Smooth muscle cell (in vitro differentiated cells): ENCODE results near the gene SEC14L6. TPM values are rescaled to one million over a fixed set of nuclear protein-coding genes. Genes with fewer than 3 reads are reported as not detected.

Experiments
- DNase-seq: peaks from one replicate; lab custom pipeline; 2025; ENCODE audit not compliant: unreplicated experiment; lab: John Stamatoyannopoulos, UW
- H2AFZ ChIP-seq: fragments of 200-600 bp; sonication (generic); 2 replicates; pipeline ENCODE4 v1.6.0; 2016; ENCODE audit warnings: antibody characterized with exemption, low read depth, mild to moderate bottlenecking
- H3F3A ChIP-seq: fragments of 200-600 bp; sonication (generic); 2 replicates; pipeline ENCODE4 v1.6.0; 2017; ENCODE audit warnings: antibody characterized with exemption, low read depth
- H3K27ac ChIP-seq: fragments of 200-600 bp; sonication (generic); 2 replicates; pipeline ENCODE4 v1.5.1; 2016; ENCODE audit warnings: low read depth, mild to moderate bottlenecking
- H3K27me3 ChIP-seq: fragments of 200-600 bp; sonication (generic); 2 replicates; pipeline ENCODE4 v1.6.1; 2016; ENCODE audit warnings: low read depth, mild to moderate bottlenecking
- H3K36me3 ChIP-seq: fragments of 200-600 bp; sonication (generic); 2 replicates; pipeline ENCODE4 v1.5.1; 2016; ENCODE audit warnings: low read depth
- H3K4me1 ChIP-seq: fragments of 200-600 bp; sonication (generic); 2 replicates; pipeline ENCODE4 v1.5.1; 2016; ENCODE audit warnings: low read depth
- H3K4me2 ChIP-seq: fragments of 200-600 bp; sonication (generic); 2 replicates; pipeline ENCODE4 v1.6.0; 2016; ENCODE audit warnings: mild to moderate bottlenecking
- H3K4me3 ChIP-seq: fragments of 200-600 bp; sonication (generic); 2 replicates; pipeline ENCODE4 v1.5.1; 2016; ENCODE audit warnings: mild to moderate bottlenecking
- H3K79me2 ChIP-seq: fragments of 200-600 bp; sonication (generic); 2 replicates; pipeline ENCODE4 v1.6.0; 2016; ENCODE audit warnings: low read depth, mild to moderate bottlenecking
- H3K9ac ChIP-seq: fragments of 200-600 bp; sonication (generic); 2 replicates; pipeline ENCODE4 v1.6.0; 2016; ENCODE audit warnings: low read depth
- H3K9me3 ChIP-seq: fragments of 200-600 bp; sonication (generic); replicated peaks from 2 replicates; pipeline ENCODE4 v1.5.1; 2016; ENCODE audit warnings: low read depth
- H4K20me1 ChIP-seq: fragments of 200-600 bp; sonication (generic); 2 replicates; pipeline ENCODE4 v1.6.0; 2016; ENCODE audit warnings: low read depth
- WGBS: methylation state at CpG from one replicate; pipeline ENCODE4 v1.1.7; 2016; ENCODE audit warnings: low lambda C conversion rate; 5-methylcytosine and 5-hydroxymethylcytosine counted together
- polyA plus RNA-seq: library from polyadenylated mRNA; unstranded; fragments of >200 nt; fragmentation: Nextera tagmentation; extraction: Ambion mirVana; gene quantifications from 2 replicates; pipeline ENCODE4 v1.2.1, GENCODE V29; 2016
- total RNA-seq: library from RNA; depleted of rRNA; stranded (reverse); fragments of >200 nt; gene quantifications from 2 replicates; pipeline ENCODE4 v1.2.3, GENCODE V29; 2014
- TF ChIP-seq, protein P1 (sequence below): fragments of 200-600 bp; sonication (generic); IDR thresholded peaks from 2 replicates; pipeline ENCODE4 v1.5.1; 2017; ENCODE audit warnings: borderline replicate concordance, mild to moderate bottlenecking, antibody characterized with exemption; ENCODE audit not compliant: insufficient read depth, poor library complexity, severe bottlenecking

The SEC14L6 gene
- total and polyA plus RNA-seq, 2 experiments from 2014 or later: 0.09 TPM; not detected in 1

DNA sequence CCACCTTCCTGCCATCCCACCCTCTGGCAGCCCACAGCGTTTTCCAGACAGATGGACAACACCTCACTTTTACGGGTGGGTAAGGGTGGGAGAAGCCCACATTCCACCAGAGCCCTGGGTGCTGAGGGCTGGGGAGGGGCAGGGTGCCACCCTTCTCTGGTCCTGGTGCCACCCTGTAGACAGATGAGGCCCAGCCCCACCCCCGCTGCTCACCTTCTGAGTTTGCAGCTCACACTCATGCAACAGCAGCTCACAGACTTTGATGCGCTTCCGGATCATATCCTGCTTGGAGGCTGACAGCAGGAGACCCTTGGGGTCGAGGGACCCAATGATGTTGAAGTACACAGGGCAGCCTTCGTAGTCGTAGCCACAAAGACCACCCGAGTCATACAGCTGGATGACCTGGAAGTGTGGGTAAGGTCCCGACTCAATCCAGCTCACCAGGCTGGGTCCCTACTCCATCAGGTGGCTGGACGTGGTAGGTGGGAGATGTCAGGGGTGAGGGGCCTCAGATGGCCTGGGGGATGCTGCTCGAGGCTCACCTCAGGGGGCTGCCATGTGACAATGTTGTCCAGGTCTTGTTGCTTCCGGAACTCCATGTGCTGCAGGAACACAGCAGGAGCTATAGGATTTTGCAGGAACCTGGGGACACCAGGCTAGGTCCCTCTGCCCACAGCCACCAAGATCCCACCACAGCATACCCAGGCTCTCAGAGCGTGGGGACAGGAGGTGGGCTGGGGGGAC lies 51.3 kb downstream of the SEC14L6 start:
- H3K27ac ChIP-seq: no peak overlapping the region
- H3K27me3 ChIP-seq: peaks cover 4% of the 10 kb centered on the region
- H3F3A ChIP-seq: no peaks in the 10 kb centered on the region
- H3K79me2 ChIP-seq: no peaks in the 10 kb centered on the region
- H3K36me3 ChIP-seq: no peaks in the 10 kb centered on the region
- H4K20me1 ChIP-seq: no peaks in the 10 kb centered on the region
- no peak overlapping the region for H3K9ac ChIP-seq
- no peak overlapping the region for H3K4me2 ChIP-seq
- TF ChIP-seq, protein P1, sequence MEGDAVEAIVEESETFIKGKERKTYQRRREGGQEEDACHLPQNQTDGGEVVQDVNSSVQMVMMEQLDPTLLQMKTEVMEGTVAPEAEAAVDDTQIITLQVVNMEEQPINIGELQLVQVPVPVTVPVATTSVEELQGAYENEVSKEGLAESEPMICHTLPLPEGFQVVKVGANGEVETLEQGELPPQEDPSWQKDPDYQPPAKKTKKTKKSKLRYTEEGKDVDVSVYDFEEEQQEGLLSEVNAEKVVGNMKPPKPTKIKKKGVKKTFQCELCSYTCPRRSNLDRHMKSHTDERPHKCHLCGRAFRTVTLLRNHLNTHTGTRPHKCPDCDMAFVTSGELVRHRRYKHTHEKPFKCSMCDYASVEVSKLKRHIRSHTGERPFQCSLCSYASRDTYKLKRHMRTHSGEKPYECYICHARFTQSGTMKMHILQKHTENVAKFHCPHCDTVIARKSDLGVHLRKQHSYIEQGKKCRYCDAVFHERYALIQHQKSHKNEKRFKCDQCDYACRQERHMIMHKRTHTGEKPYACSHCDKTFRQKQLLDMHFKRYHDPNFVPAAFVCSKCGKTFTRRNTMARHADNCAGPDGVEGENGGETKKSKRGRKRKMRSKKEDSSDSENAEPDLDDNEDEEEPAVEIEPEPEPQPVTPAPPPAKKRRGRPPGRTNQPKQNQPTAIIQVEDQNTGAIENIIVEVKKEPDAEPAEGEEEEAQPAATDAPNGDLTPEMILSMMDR: no peak
- H2AFZ ChIP-seq: no peak overlapping the region
- DNase-seq: no peak
- H3K4me3 ChIP-seq: no peak overlapping the region
- H3K9me3 ChIP-seq: no peaks in the 10 kb centered on the region
- 91% methylated on average over 13 of the region's 14 CpGs for WGBS
- no peaks in the 10 kb centered on the region for H3K4me1 ChIP-seq

DNA sequence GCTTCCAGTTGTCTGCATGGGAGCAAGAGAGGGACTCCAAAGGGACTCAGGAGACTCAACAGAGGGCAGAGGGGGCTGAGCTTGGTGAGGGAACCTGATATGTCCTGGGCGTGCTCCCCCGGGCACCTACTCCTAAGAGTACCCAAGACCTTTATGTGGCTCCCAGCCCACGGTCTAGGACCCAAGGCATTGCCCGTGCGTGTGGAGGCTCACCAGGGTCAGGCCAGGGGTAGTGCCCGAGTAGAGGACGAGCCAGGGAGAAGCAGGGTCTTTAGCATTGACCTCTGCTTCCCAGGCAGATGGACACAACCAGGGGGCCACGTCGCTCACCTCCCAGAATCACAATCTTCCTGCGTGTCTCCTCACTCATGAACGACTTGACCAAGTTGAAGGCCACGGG lies 54.4 kb downstream of the SEC14L6 start:
- Histone ChIP-seq H3K9me3 (no peaks in the 10 kb centered on the region), H4K20me1 (no peaks in the 10 kb centered on the region), H2AFZ (no peak overlapping the region), H3K36me3 (no peaks in the 10 kb centered on the region), H3K27me3 (no peaks in the 10 kb centered on the region), H3K4me3 (no peak overlapping the region), H3F3A (no peaks in the 10 kb centered on the region), H3K9ac (no peak overlapping the region), H3K27ac (no peak overlapping the region), H3K79me2 (no peaks in the 10 kb centered on the region), H3K4me1 (no peaks in the 10 kb centered on the region), H3K4me2 (no peak overlapping the region)
- 88% methylated on average over 12 of the region's 12 CpGs for WGBS
- TF ChIP-seq, protein P1: no peak
- no peak for DNase-seq

DNA sequence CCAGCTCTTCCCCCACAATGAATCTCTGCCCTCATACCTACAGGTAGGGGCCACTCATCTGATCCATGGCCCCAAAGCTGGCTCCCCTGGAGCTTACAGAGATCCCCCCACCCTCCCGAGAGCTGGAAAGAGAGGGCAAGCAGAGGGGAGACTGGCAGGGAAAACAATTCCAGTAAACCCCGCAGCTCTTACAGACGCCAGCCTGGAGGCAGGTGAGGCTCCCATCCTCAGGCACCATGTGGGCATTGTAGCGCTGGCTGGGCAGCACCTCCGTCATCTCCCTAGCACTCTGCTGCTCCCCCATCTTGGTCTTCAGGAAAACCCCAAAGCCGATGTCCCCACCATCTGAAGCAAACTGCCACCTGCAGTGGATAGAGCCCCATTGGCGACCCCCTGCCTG lies 55.2 kb downstream of the SEC14L6 start:
- no peak overlapping the region for H2AFZ ChIP-seq
- 93% methylated on average over 7 of the region's 7 CpGs for WGBS

More for the DNA sequence above, 55.2 kb downstream of the SEC14L6 start:
- H4K20me1 ChIP-seq: no peaks in the 10 kb centered on the region
- no peak overlapping the region for H3K9ac ChIP-seq
- no peaks in the 10 kb centered on the region for H3F3A ChIP-seq
- H3K27ac ChIP-seq: no peak overlapping the region
- no peaks in the 10 kb centered on the region for H3K79me2 ChIP-seq
- no peak for DNase-seq
- no peak overlapping the region for H3K4me3 ChIP-seq
- TF ChIP-seq, protein P1: no peak
- H3K36me3 ChIP-seq: no peaks in the 10 kb centered on the region
- no peaks in the 10 kb centered on the region for H3K27me3 ChIP-seq
- H3K4me2 ChIP-seq: no peak overlapping the region
- no peaks in the 10 kb centered on the region for H3K4me1 ChIP-seq
- no peaks in the 10 kb centered on the region for H3K9me3 ChIP-seq
